ENCODE measurements around the gene CCDC106. TPM values are rescaled to one million over a fixed set of nuclear protein-coding genes. Genes with fewer than 3 reads are reported as not detected.

CCDC106 gene
- total RNA-seq, 4 donors from 2014 or later: 8.1 to 17.4 (median 14.0) TPM

DNA sequence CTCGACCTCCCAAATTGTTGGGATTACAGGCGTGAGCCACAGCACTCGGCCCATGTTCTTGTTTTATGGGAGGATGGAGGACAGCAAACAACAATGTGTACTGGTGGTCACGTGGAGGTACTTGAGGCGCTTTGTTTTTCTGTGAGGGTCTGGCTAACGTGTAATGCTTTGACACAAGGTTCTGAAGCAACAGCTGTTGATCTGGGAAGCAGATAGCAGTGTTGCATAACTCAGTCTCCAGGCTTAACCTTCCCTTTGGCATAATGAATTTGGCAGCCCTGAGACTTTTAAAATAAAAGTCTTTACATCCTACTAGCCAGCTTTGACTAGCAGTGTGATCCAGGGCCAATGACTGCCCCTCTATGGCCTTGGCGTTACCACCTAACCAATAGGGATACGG is 14.2 kb upstream of the CCDC106 start:
- peaks cover 0 to 6% (median 0%) of the 10 kb centered on the region in 3 donors for H3K36me3 ChIP-seq
- peak overlapping the region in 2 of 4 donors; percentile 56 to 91 for H3K27ac ChIP-seq
- TF ChIP-seq POLR2A (IDR thresholded peaks at IDR 0.05): no peak
- TF ChIP-seq, protein P1, sequence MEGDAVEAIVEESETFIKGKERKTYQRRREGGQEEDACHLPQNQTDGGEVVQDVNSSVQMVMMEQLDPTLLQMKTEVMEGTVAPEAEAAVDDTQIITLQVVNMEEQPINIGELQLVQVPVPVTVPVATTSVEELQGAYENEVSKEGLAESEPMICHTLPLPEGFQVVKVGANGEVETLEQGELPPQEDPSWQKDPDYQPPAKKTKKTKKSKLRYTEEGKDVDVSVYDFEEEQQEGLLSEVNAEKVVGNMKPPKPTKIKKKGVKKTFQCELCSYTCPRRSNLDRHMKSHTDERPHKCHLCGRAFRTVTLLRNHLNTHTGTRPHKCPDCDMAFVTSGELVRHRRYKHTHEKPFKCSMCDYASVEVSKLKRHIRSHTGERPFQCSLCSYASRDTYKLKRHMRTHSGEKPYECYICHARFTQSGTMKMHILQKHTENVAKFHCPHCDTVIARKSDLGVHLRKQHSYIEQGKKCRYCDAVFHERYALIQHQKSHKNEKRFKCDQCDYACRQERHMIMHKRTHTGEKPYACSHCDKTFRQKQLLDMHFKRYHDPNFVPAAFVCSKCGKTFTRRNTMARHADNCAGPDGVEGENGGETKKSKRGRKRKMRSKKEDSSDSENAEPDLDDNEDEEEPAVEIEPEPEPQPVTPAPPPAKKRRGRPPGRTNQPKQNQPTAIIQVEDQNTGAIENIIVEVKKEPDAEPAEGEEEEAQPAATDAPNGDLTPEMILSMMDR (IDR thresholded peaks at IDR 0.05): no peak
- no peak for DNase-seq
- no peak overlapping the region for H3K4me3 ChIP-seq
- peaks cover 6 to 30% (median 10%) of the 10 kb centered on the region in 4 donors for H3K4me1 ChIP-seq
- no peaks in the 10 kb centered on the region for H3K27me3 ChIP-seq
- H3K9me3 ChIP-seq: no peaks in the 10 kb centered on the region

DNA sequence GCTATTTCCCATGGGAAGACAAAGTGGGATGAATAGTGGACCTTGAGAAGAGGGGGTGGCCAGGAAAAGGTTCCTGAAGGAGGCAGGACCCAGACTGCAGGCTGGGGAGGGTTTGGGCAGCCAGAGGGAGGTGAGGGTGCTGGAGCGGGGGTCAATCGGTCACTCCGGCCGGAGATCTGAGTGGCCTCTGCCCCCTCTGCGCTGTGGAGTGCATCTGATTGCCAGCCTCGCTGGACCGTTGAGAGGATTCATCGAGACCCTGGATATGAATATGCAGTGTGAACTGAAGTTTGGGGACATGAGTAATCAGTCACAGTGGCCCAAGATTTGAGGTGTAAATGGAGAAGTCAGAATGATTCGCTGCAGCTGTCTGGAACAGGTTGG is 12.7 kb upstream of the CCDC106 start:
- peaks cover 6 to 40% (median 13%) of the 10 kb centered on the region in 4 donors for H3K4me1 ChIP-seq
- TF ChIP-seq, protein P1 (IDR thresholded peaks at IDR 0.05): no peak
- no peak for TF ChIP-seq POLR2A (IDR thresholded peaks at IDR 0.05)

DNA sequence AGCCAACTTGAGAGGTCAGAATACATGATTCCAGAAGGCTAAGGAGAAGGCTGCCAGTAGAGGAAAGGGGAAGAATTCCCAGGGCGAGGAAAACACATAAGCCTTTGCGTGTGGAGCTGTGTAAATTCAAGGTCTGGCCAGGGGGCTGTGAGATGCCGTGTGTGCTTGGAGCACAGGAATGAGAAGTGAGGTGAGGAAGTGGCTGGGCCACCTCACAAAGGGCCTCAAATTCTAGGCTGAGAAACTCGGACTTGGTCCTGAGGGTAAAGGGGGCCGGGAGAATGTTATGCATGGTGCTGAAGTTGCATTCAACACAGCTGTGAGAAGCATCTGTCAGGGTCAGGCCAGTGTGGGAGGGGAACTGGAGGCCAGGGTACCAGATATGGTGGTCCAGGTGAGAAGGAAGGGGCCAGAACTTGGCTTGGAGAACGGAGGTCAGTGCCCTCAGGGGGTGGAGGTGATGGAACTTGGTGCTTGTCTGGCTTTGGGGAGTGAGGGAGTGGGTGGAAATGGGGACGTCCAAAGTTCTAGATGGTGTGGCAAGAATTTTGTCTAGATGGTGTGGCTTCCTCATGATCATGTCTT is 12.1 kb upstream of the CCDC106 start:
- H3K27ac ChIP-seq: peak overlapping the region; percentile 91 to 99 (median 96)
- TF ChIP-seq, protein P1 (IDR thresholded peaks at IDR 0.05): no peak
- TF ChIP-seq POLR2A (IDR thresholded peaks at IDR 0.05): no peak
- H3K36me3 ChIP-seq: peaks cover 0 to 6% (median 0%) of the 10 kb centered on the region in 3 donors
- peak overlapping the region; percentile 64 to 98 (median 89) for H3K4me3 ChIP-seq
- no peaks in the 10 kb centered on the region for H3K27me3 ChIP-seq
- H3K9me3 ChIP-seq: no peaks in the 10 kb centered on the region
- DNase-seq: no peak
- H3K4me1 ChIP-seq: peaks cover 6 to 44% (median 13%) of the 10 kb centered on the region in 4 donors

More for the DNA sequence above, 12.7 kb upstream of the CCDC106 start:
- no peak for DNase-seq
- Histone ChIP-seq H3K4me3 (peak overlapping the region; percentile 64 to 98 (median 89)), H3K27me3 (no peaks in the 10 kb centered on the region), H3K27ac (peak overlapping the region; percentile 91 to 99 (median 96)), H3K36me3 (peaks cover 0 to 6% (median 0%) of the 10 kb centered on the region in 3 donors), H3K9me3 (no peaks in the 10 kb centered on the region)

DNA sequence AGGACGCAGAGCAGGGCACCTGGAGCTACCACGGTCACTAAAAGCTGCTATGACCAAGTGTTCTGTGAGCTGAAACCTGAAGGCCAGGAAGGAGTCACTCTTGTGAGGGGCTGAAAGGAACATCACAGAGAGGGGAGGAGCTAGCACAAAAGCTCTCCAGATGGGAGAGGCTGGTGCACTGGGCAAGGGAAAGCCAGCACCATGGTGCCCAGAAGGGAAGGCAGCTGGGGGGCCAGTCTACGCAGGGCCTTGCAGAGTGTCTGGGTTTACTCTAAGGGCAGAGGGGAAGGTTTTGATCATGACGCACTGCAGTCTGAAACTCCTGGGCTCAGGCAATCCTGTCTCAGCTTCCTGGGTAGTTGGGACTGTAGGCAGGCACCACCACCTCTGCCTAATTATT is 11.3 kb upstream of the CCDC106 start:
- peaks cover 6 to 49% (median 13%) of the 10 kb centered on the region in 4 donors for H3K4me1 ChIP-seq

DNA sequence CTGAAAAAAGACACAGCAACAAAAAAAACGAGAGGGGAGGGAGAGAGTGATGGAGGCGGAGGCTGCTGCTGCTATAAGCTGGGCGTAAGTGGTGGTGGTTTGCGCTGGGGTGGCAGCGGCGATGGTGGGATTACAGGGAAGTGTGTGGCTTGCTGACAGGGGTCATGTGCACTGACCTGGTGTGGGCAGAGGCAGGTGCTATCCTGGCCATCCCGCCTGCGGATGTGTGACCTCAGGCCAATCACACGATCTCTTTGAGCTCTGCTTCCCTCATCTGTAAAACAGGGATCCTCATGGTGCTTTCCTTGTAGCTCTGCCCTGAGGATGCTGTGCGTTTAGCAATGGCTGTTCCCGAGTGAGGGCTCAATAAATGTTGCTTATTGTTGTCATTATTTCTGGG is 10.5 kb upstream of the CCDC106 start:
- DNase-seq: no peak
- Histone ChIP-seq H3K36me3 (peaks cover 0 to 6% (median 0%) of the 10 kb centered on the region in 3 donors), H3K27ac (no peak overlapping the region), H3K4me1 (peaks cover 6 to 57% (median 14%) of the 10 kb centered on the region in 4 donors), H3K27me3 (no peaks in the 10 kb centered on the region), H3K9me3 (no peaks in the 10 kb centered on the region), H3K4me3 (no peak overlapping the region)
- TF ChIP-seq POLR2A (IDR thresholded peaks at IDR 0.05): no peak
- TF ChIP-seq, protein P1 (IDR thresholded peaks at IDR 0.05): no peak

More for the DNA sequence above, 11.3 kb upstream of the CCDC106 start:
- Histone ChIP-seq H3K27ac (no peak overlapping the region), H3K27me3 (no peaks in the 10 kb centered on the region), H3K4me3 (no peak overlapping the region), H3K9me3 (no peaks in the 10 kb centered on the region), H3K36me3 (peaks cover 0 to 6% (median 0%) of the 10 kb centered on the region in 3 donors)
- TF ChIP-seq POLR2A (IDR thresholded peaks at IDR 0.05): no peak
- TF ChIP-seq, protein P1 (IDR thresholded peaks at IDR 0.05): no peak
- no peak for DNase-seq

Measured in Peyer's patch (tissue), 4 donors.